Upper lobe of right lung (tissue), 1 donor: ENCODE measurements around the gene CYSTM1. TPM values are rescaled to one million over a fixed set of nuclear protein-coding genes. Genes with fewer than 3 reads are reported as not detected.

Source experiments
- ATAC-seq: fragments of 200-7000 bp; cut with Tn5 transposase; one replicate; pipeline ENCODE4 v1.9.1; 2020; ENCODE audit warnings: mild to moderate bottlenecking, moderate library complexity
- DNase-seq: peaks from one replicate; pipeline ENCODE4 v3.0.0-alpha.2; 2020
- H3K27ac ChIP-seq: fragments of 200-600 bp; one replicate; pipeline ENCODE4 v1.8.0; 2022
- H3K27me3 ChIP-seq: fragments of 200-600 bp; one replicate; pipeline ENCODE4 v1.8.0; 2022; ENCODE audit warnings: mild to moderate bottlenecking
- H3K36me3 ChIP-seq: fragments of 200-600 bp; one replicate; pipeline ENCODE4 v1.8.0; 2022
- H3K4me1 ChIP-seq: fragments of 200-600 bp; one replicate; pipeline ENCODE4 v1.8.0; 2022
- H3K4me3 ChIP-seq: fragments of 200-600 bp; one replicate; pipeline ENCODE4 v1.8.0; 2022; ENCODE audit warnings: mild to moderate bottlenecking
- H3K9me3 ChIP-seq: fragments of 200-600 bp; one replicate; pipeline ENCODE4 v1.8.0; 2022
- intact Hi-C: fragments of 100-400 bp; cut with DNase I; formaldehyde crosslinking; loops from one replicate; pipeline ENCODE4 v1.11.0; 2022
- total RNA-seq: library from RNA; stranded (reverse); fragmentation: NEBNext Ultra II Directional; extraction: Animal tissue kit (Norgen Biotek cat#: 25700); gene quantifications from one replicate; pipeline ENCODE4 v1.2.1, GENCODE V29; 2021
- TF ChIP-seq, protein P1 (sequence below): fragments of 200-600 bp; IDR thresholded peaks from one replicate; pipeline ENCODE4 v1.8.0; 2022; ENCODE audit warnings: antibody characterized with exemption
- donor health status: DM: no; HTN: yes; CAD: no; lungs with severe emphysema.

Gene CYSTM1
- total RNA-seq, 1 donor from 2014 or later = 85.1 TPM

DNA sequence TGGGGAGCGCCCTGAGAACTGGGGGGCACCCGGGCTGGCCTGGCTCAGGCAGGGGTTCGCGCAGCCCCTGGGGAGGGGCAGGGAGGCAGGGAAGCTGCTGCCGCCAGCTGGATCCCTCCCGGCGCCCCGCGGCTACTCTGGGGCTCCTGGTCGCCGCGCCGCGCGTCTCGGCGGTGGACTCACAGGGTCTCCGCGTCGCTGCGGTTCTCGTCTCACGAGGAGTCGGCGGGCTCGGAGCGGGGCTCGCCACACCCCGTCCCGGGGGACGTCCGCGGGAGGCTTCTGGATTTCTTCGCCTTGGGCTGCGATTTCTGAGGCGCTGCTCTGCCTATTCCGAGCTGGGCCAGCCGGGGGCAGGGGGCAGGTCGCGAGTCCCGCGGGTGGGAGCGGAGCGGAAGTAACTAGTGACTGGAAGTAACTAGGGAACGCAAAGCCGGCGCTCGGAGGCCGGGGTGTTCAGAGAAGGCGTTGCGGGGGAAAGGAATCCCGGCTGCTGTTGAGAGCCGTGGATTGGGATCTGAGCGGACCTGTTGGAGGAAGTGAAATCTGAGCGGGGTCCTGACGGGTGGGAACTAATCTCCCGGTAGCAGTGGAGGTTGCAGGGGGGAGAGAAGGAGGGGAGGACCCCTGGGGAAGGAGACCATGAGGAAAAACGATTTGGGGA is 511 bp downstream of the CYSTM1 start:
- H3K27me3 ChIP-seq = no peaks in the 10 kb centered on the region
- ATAC-seq = peak; percentile 78
- no peaks in the 10 kb centered on the region for H3K36me3 ChIP-seq
- no peaks in the 10 kb centered on the region for H3K9me3 ChIP-seq
- TF ChIP-seq, protein P1, sequence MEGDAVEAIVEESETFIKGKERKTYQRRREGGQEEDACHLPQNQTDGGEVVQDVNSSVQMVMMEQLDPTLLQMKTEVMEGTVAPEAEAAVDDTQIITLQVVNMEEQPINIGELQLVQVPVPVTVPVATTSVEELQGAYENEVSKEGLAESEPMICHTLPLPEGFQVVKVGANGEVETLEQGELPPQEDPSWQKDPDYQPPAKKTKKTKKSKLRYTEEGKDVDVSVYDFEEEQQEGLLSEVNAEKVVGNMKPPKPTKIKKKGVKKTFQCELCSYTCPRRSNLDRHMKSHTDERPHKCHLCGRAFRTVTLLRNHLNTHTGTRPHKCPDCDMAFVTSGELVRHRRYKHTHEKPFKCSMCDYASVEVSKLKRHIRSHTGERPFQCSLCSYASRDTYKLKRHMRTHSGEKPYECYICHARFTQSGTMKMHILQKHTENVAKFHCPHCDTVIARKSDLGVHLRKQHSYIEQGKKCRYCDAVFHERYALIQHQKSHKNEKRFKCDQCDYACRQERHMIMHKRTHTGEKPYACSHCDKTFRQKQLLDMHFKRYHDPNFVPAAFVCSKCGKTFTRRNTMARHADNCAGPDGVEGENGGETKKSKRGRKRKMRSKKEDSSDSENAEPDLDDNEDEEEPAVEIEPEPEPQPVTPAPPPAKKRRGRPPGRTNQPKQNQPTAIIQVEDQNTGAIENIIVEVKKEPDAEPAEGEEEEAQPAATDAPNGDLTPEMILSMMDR = peak; percentile 41
- intact Hi-C loops = no loop called here
- H3K4me3 ChIP-seq = peak overlapping the region; percentile 99
- peak overlapping the region; percentile 99 for H3K27ac ChIP-seq
- peak; percentile 91 for DNase-seq
- H3K4me1 ChIP-seq = peaks cover 37% of the 10 kb centered on the region

DNA sequence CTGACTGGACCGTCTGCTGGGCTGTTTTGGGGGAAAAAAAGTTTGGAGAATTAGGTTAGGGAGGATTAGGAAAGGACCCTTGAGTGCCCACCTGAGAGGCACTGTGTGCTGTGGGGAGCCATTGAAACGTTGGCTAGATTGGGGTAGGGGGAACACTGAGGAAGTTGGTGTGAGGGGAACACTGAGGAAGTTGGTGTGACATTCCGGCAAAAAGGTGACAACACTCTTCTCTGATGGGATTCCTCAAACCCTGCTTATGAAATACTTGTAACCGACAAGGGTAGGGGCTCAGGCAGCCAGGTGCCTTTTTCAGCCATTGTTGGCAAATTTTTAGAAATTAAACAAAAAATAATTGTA is 1.0 kb downstream of the CYSTM1 start:
- TF ChIP-seq, protein P1 = no peak
- Histone ChIP-seq H3K9me3 (no peaks in the 10 kb centered on the region), H3K4me3 (peak overlapping the region; percentile 99), H3K36me3 (no peaks in the 10 kb centered on the region), H3K27me3 (no peaks in the 10 kb centered on the region), H3K4me1 (peaks cover 42% of the 10 kb centered on the region), H3K27ac (peak overlapping the region; percentile 99)
- no peak for ATAC-seq
- intact Hi-C loops = no loop called here
- no peak for DNase-seq

DNA sequence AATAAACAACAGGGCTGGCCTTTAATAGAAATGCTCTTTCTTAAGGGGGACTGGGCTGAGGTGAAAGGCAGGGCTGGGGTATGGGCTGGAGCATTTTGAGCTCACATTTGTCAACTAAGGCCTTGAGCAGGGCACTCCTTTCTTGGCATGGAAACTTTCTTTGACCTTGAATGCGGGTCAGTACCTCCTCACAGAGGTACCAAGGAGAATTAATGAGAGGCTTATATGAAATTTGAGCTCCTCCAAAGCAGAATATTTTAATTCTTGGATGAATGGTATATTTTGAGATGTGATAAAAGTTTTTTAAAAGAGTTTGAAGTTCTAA is 3.1 kb downstream of the CYSTM1 start:
- H3K4me1 ChIP-seq = peaks cover 60% of the 10 kb centered on the region
- H3K27me3 ChIP-seq = no peaks in the 10 kb centered on the region
- ATAC-seq = no peak
- H3K27ac ChIP-seq = no peak overlapping the region
- no peak overlapping the region for H3K4me3 ChIP-seq
- TF ChIP-seq, protein P1 = no peak
- H3K9me3 ChIP-seq = no peaks in the 10 kb centered on the region
- no peaks in the 10 kb centered on the region for H3K36me3 ChIP-seq
- no peak for DNase-seq
- intact Hi-C loops = no loop called here

DNA sequence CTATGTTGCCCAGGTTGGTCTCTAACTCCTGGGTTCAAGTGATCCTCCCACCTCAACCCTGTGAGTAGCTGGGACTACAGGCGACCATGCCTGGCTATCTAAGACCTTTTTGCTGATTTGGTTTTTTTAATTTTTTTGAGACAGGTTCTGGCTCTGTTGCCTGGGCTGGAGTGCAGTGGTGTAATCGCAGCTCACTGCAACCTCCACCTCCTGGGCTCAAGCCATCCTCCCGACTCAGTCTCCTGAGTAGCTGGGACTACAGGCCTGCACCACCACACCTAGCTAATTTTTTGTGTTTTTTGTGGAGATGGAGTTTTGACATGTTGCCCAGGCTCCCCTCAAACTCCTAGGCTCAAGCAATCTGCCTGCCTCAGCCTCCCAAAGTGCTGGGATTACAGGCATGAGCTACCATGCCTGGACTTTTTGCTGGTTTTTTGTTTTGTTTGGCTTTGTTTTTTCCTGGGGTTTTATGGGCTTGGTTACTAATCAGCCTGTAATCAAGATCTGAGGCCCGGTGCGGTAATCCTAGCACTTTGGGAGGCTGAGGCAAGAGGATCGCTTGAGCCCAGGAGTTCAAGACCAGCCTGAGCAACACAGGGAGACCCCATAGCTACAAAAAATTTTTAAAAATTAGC is 3.6 kb downstream of the CYSTM1 start:
- H3K4me1 ChIP-seq = peaks cover 66% of the 10 kb centered on the region

DNA sequence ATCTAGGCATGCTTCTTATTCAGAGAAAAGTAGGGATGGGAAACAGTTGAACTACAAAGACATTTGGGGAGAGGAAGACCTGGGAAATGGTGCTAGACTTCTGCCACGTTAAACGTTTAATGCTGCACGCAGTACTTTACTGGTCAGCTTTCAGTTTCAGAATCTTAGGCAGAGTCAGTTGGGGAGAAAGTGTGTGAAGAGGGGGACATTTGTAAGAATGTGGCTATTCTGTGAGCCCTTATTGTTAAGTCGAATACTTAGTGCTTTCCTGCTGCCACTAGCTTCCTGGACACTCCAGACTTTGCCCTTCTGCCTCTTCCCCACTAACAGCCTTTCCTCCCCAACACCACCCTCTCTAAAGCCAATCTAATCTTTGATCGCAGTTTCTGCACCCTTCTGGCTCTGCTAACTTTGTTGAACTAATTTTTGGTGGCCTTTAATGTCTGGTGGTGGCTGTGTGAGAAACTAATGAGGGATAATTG is 6.1 kb downstream of the CYSTM1 start:
- Histone ChIP-seq H3K4me3 (no peak overlapping the region), H3K27ac (peak overlapping the region; percentile 61), H3K36me3 (no peaks in the 10 kb centered on the region), H3K27me3 (no peaks in the 10 kb centered on the region), H3K4me1 (peaks cover 66% of the 10 kb centered on the region), H3K9me3 (no peaks in the 10 kb centered on the region)
- intact Hi-C loops = no loop called here
- no peak for ATAC-seq
- DNase-seq = no peak
- TF ChIP-seq, protein P1 = no peak

More for the DNA sequence above, 3.6 kb downstream of the CYSTM1 start:
- H3K27ac ChIP-seq = no peak overlapping the region
- H3K9me3 ChIP-seq = no peaks in the 10 kb centered on the region
- DNase-seq (no peak), ATAC-seq (no peak)
- H3K27me3 ChIP-seq = no peaks in the 10 kb centered on the region
- no peaks in the 10 kb centered on the region for H3K36me3 ChIP-seq
- no peak overlapping the region for H3K4me3 ChIP-seq
- TF ChIP-seq, protein P1 = no peak
- intact Hi-C loops = no loop called here
